DMS53 (cell line): ENCODE data around the gene UCP2.

Source experiments
- DNase-seq: peaks from one replicate; lab custom pipeline; 2025; lab: John Stamatoyannopoulos, UW

UCP2 gene, protein sequence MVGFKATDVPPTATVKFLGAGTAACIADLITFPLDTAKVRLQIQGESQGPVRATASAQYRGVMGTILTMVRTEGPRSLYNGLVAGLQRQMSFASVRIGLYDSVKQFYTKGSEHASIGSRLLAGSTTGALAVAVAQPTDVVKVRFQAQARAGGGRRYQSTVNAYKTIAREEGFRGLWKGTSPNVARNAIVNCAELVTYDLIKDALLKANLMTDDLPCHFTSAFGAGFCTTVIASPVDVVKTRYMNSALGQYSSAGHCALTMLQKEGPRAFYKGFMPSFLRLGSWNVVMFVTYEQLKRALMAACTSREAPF

DNA sequence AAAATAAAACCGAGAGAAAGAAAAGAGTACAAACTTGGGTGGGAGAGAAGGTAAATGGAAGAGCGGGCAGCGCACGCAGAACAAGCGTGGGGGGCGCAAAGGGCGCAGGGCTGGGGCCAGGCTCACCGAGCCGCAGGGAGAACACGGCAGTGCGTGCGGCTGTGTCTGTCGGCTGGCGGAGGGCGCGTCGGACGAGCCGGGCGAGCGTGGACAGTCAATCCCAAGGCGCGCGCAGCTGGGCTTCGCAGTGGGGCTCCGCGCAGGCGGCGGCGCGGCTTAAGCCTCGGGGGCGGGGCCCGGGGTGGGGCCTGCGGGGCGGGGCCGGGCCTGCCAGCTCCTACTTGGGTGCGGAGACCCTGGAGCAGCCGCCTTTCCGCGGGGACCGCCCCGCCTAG, at the start of gene UCP2:
Gene UCP2 (minus strand): TSS at position 249 of the 395 bp plus-strand sequence. CDS start 4,465 bp downstream, outside the sequence.
- DNase-seq, result peak; percentile 99

DNA sequence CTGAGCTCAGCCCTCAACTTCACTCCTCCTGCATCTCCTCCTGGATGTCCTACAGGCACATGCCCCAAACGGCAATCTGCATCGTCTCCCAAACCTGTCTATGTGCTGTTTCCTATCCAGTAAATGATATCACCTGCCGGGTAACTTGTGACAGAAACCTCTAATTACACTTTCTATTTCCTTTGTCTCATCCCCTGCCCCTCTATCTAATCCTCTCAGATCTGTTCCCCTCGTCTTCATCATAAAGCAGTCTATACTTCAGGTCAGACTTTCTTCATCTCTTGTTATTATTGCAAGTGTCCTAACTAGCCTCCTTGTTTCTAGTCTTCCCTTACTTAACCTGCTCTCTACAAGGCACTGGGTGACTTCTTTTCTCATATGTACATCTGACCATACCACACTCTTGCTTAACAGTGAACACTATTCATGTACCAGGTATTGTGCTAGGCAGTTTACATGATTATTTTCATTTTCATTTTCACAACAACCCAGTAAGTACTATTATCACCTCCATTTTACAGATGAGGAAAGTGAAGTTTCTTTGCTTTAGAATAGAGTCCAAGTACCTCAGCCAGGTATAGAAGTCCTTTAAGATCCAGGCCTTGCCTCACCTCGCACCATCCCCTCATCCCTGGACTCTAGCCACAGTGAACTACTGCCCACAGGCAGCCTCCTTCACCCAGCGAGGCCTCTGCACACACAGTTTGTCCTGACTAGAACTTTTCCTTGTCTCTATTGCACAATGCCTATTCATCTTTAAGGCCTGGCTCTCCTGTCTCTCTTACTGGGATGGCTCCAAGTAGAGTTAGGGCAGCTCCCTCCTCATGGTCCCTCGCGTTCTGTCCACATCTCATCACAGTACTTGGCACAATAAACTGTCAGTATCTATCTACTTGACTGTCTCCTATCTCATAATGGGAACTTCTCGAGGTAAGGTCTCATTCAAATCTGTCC, 48.4 kb upstream of the UCP2 start:
- DNase-seq, result no peak

- no peak for DNase-seq
These were observed 43.0 kb upstream of the UCP2 start for GRCh38 chr11:74025467-74026166.

DNA sequence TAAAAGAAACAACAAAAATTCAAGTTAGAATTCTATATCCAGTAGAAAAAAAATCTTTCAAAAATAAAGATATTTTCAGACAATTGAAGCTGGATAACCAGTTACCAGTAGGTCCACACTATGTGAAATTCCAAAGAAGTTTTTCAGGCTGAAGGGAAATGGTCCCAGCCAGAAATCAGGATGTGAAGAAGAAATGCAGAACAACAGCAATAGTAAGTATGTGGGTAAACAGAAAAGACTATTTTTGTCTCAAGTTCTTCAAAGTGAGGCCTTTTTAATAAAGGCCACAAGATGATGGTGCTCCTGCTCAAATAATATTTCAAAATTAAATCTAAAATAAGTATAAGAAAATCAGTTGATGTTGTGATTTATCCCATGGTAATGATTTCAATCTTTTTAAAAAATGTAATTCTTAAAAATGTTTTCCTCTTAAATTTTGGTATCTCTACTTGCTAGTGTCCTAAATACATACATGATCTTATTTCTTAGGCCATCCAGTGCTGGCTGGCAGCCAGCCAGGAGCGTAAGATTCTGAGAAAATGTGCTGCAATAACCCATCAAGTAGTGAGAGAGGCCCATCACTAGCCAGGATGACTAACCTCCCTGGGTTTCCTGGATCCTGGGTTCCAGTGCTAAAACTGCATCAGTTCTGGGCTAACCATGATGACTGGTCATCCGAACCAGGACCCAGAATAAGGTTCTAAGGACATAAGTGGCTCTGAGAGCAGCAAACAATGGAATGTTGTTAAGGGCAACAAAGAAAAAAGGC, 41.8 kb upstream of the UCP2 start:
- DNase-seq, result peak; percentile 31

DNA sequence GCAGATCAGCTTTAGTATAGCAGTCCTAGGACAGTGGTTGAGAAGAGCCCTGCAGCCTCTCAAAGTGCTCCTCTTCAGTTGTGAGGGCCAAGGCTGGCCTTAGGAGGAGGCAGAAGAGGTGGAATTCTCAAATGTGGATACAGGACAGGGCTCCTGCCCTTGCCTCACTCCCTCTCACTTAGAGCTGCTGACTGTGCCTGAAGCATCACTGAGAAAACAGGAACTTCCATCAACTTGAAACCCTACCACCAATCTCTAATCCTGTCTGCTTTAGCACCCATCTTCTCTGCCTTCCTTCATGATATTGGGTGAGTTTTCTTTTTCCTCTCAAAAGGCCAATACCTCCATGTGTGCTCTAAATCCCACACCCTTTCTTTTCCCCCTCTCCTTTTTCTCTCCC, 40.6 kb upstream of the UCP2 start:
- DNase-seq, result no peak

GRCh38 chr11:74022546-74022945, 39.9 kb upstream of the UCP2 start:
- DNase-seq, result no peak

DNA sequence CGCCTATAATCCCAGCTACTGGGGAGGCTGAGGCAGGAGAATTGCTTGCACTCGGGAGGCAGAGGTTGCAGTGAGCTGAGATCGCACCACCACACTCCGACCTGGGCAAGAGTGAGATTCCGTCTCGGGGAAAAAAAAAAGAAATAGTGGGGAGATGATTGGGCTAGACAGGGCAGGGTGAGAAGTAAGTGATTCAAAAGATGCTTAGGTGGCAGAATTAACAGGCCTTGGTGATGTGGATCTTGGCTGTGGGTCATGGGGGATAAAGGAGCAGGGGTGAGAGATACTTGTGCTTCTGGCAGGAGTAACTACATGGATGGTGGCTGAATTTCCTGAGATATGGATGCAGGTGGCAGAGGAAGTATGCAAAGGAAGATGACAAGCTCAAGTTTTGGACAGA, 39.4 kb upstream of the UCP2 start:
- DNase-seq, result no peak

- no peak for DNase-seq
These were observed 37.9 kb upstream of the UCP2 start for GRCh38 chr11:74020539-74020938.

DNA sequence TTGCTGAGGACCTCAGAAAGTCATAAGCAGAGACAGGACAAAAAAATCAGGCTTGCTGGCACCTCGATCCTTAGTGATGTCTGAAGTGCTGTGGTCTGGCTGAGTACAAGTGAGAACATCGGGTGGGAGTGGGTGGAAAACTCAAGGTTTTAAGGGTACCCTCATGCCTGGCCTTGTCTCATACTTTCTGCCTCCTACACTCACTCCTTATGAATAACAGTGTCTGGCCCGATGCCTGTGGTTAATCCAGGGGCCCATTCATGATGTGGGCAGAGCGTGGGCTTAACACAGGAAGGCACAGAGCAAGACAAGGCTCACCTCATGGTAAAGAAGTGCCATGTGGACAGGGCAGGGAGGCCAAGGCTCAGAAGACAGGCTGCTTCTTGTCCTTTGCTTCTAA, 37.2 kb upstream of the UCP2 start:
- no peak for DNase-seq

GRCh38 chr11:74019104-74019738, 36.6 kb upstream of the UCP2 start:
- DNase-seq, result no peak

DNA sequence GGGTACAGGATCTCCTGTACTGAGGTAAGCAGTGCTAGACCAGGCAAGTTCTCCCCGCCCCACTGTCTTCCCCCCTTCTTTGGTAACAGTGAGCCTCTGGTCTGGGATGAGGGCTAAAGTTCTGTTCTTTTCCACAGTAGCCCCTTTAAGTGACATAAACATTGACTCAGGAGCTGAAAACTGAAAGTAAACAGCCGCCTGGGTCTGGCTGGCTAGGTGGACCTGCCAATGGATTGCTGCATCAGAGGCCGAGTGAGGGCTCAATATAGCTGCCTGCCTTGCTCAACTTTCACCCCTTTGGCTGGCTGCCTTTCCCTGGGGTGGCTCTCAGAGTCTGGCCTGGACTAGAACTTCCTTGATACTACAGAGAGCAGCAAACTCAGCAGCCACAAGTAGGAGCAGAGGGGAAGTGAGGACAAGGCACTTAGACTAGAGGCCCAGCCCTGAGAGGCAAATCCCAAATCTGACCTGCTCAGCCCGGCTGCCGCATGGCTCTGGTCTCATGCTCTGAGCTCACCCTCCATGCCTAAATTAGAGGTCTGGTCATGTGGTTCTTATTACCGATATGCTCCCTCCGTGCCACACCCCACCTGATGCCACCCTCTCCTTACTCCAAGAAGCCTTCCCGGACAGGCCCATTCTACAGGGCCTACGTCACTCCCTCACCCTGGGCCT, 35.8 kb upstream of the UCP2 start:
- DNase-seq, result peak; percentile 62

DNA sequence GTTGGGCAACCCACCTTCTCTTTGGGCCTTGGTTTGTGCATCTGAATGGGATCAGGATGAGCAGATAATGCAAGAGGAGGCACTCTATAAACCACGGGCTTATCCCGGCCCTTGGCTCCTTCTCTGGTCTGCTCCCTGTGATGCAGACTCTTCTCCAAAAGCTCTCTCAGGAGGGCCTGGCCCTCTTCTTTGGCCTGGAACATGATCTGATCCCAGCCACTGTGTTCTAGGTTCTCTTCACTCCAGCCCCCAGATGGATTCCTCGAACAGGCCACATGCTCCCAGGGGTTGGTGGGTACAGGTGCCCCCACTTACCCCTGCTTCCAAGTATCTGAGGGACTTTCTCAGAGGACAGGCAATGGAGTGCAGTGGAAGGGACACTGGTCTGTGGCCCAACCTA, 35.0 kb upstream of the UCP2 start:
- DNase-seq, result no peak

- DNase-seq, result no peak
These were observed 33.5 kb upstream of the UCP2 start for GRCh38 chr11:74015919-74016684.

DNA sequence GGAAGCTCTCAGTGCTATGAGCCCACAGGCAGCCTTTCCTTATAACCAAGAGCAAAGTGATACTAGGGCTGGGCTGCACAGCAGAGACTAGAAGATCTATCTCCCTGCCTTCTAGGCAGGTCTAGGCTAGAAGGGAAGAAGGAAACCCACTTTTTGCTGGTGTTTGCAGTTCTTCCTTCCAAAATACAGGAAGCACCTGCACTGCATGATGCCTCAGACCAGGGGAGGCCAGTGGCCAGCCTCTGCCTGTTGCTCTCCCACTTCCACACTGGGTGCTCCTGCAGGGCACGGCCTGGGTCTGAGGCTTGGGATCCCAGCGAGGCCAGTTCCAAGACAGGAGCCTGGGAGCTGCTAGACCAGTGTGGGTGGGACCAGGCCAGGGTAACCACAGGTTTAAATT, 32.2 kb upstream of the UCP2 start:
- DNase-seq, result no peak

- no peak for DNase-seq
These were observed 30.5 kb upstream of the UCP2 start for GRCh38 chr11:74013141-74013540.

DNA sequence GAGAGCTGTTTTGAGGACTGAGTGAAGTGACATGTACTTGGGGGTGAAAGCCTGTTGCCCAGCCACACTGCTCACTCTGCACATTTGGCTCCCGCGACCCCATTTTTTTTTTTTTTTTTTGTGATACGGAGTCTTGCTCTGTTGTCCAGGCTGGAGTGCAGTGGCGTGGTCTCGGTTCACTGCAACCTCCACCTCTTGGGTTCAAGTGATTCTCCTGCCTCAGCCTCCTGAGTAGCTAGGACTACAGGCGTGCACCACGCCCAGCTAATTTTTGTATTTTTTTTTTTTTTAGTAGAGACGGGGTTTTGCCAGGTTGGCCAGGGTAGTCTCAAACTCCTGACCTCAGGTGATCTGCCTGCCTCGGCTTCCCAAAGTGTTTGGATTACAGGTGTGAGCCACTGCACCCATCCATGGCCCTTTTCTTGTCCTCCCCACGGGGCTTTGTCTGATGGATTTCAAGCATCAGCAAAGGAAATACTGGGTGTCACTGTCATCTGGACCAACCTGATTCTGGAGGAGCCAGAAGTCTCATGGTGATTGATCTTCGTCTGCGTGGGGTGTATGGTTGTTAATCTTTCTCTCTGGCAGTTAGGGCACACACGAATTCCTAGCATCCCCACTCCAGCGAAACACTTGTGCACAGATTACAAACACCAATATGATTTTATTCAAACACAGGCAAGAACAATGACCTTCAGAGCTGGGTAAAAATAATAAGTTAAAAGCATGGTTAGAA, 29.6 kb upstream of the UCP2 start:
- no peak for DNase-seq

- no peak for DNase-seq
These were observed 28.9 kb upstream of the UCP2 start for GRCh38 chr11:74011360-74012073.
